Panc1 (cell line): ENCODE data around the gene CACNA1G.

Source experiments
- POLR2AphosphoS5 ChIP-seq: IDR thresholded peaks from 2 replicates; pipeline ENCODE4 v1.6.1; 2012; ENCODE audit warnings: mild to moderate bottlenecking, low read depth, low read length, moderate library complexity
- TCF7L2 ChIP-seq: IDR thresholded peaks from 2 replicates; pipeline ENCODE4 v1.6.1; 2011; ENCODE audit warnings: mild to moderate bottlenecking, low read depth, low read length, inconsistent platforms
- TF ChIP-seq, protein P1 (sequence below): fragments of 450-650 bp; IDR thresholded peaks from 2 replicates; pipeline ENCODE4 v1.5.1; 2017; ENCODE audit warnings: mild to moderate bottlenecking

DNA sequence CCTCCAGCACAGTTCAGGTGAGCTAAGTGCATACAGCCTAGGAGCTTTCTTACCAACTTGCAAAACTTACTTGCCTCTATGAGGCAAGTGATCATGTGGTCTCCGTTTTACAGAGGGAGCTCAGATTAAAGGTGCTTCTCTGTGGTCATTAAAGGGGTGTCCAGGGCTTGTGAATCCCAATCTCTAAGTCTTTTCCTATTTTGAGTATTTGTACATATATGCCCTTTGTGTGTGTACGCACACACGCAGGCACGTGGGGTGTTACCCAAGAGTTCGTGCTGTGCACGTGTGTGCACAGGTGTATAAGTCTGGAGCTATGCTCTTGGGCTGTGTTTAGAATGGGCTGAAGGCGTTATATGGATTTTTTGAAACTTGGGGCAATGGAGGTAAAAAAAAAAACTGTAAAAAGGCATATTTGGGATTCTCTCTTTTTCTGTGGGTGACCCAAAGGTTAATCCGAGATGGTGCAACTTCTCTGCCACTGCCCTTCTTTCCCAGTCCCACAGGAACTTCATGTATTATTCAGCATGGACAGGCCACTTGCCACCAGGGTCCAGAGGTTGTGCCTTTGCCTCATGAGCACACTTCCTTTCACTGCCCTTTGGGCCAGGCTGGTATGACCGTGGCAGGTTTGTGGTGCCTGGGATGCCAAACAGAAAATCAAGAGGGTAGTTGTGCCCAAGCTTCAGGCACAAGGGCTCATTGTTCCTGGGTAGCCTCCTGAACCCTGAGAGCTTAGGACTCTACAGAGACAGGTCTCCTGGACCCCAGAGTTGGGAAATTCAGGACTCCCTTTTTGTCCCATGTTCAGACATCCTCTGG lies 75.7 kb downstream of the CACNA1G start:
- TF ChIP-seq, protein P1, sequence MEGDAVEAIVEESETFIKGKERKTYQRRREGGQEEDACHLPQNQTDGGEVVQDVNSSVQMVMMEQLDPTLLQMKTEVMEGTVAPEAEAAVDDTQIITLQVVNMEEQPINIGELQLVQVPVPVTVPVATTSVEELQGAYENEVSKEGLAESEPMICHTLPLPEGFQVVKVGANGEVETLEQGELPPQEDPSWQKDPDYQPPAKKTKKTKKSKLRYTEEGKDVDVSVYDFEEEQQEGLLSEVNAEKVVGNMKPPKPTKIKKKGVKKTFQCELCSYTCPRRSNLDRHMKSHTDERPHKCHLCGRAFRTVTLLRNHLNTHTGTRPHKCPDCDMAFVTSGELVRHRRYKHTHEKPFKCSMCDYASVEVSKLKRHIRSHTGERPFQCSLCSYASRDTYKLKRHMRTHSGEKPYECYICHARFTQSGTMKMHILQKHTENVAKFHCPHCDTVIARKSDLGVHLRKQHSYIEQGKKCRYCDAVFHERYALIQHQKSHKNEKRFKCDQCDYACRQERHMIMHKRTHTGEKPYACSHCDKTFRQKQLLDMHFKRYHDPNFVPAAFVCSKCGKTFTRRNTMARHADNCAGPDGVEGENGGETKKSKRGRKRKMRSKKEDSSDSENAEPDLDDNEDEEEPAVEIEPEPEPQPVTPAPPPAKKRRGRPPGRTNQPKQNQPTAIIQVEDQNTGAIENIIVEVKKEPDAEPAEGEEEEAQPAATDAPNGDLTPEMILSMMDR: no peak
- TF ChIP-seq TCF7L2 (no peak), POLR2AphosphoS5 (no peak)
